Testis (tissue), 2 donors: ENCODE results near the gene PLVAP.

Source experiments
- CTCF ChIP-seq, 3 experiments: fragments of 450-650 bp in 2 of 3; fragments of 200-600 bp in 1 of 3; sonication (generic) in 1 of 3; IDR thresholded peaks; one replicate each; pipeline ENCODE4 v1.5.1; 2016 to 2019; ENCODE audit warnings: antibody characterized with exemption in 3 of 3, mild to moderate bottlenecking in 2 of 3, moderate library complexity in 1 of 3
- POLR2A ChIP-seq: fragments of 450-650 bp; IDR thresholded peaks from one replicate; pipeline ENCODE4 v1.6.1; 2017; ENCODE audit warnings: antibody characterized with exemption, mild to moderate bottlenecking, moderate library complexity

GRCh38 chr19:17398902-17399527, 21.9 kb upstream of the PLVAP start:
- no peak for TF ChIP-seq CTCF (IDR thresholded peaks at IDR 0.05)
- no peak for TF ChIP-seq POLR2A
